GM23248 (cell line): ENCODE data around the gene CHMP3. TPM values are rescaled to one million over a fixed set of nuclear protein-coding genes. Genes with fewer than 3 reads are reported as not detected.

Source experiments
- DNase-seq: peaks from one replicate; pipeline ENCODE4 v3.0.0-alpha.2; 2015
- H2AFZ ChIP-seq: fragments of 200-600 bp; sonication (generic); 2 replicates; pipeline ENCODE4 v1.6.1; 2016; ENCODE audit warnings: antibody characterized with exemption
- H3F3A ChIP-seq: fragments of 200-600 bp; sonication (generic); 2 replicates; pipeline ENCODE4 v1.6.1; 2016; ENCODE audit warnings: mild to moderate bottlenecking, antibody characterized with exemption, mixed run types; ENCODE audit not compliant: insufficient read depth
- H3K27ac ChIP-seq: fragments of 200-600 bp; sonication (generic); 2 replicates; pipeline ENCODE4 v1.5.1; 2016; ENCODE audit warnings: mild to moderate bottlenecking
- H3K27me3 ChIP-seq: fragments of 200-600 bp; sonication (generic); replicated peaks from 2 replicates; pipeline ENCODE4 v1.6.1; 2016; ENCODE audit warnings: mild to moderate bottlenecking; ENCODE audit not compliant: insufficient read depth
- H3K36me3 ChIP-seq: fragments of 200-600 bp; sonication (generic); 2 replicates; pipeline ENCODE4 v1.6.1; 2016; ENCODE audit warnings: low read depth, mild to moderate bottlenecking
- H3K4me1 ChIP-seq: fragments of 200-600 bp; sonication (generic); 2 replicates; pipeline ENCODE4 v1.6.1; 2016; ENCODE audit warnings: mild to moderate bottlenecking; ENCODE audit not compliant: insufficient read depth
- H3K4me2 ChIP-seq: fragments of 200-600 bp; sonication (generic); one replicate; pipeline ENCODE4 v1.6.1; 2016; ENCODE audit warnings: mild to moderate bottlenecking; ENCODE audit not compliant: unreplicated experiment
- H3K4me3 ChIP-seq: fragments of 200-600 bp; sonication (generic); 2 replicates; pipeline ENCODE4 v1.5.1; 2016; ENCODE audit warnings: mild to moderate bottlenecking
- H3K79me2 ChIP-seq: fragments of 200-600 bp; sonication (generic); 2 replicates; pipeline ENCODE4 v1.6.1; 2016; ENCODE audit warnings: mild to moderate bottlenecking; ENCODE audit not compliant: insufficient read depth
- H3K9ac ChIP-seq: fragments of 200-600 bp; sonication (generic); 2 replicates; pipeline ENCODE4 v1.6.1; 2016; ENCODE audit warnings: mild to moderate bottlenecking
- H3K9me2 ChIP-seq: fragments of 200-600 bp; sonication (generic); 2 replicates; pipeline ENCODE4 v1.6.1; 2016; ENCODE audit warnings: mixed run types, mild to moderate bottlenecking, moderate library complexity; ENCODE audit not compliant: insufficient read depth
- H3K9me3 ChIP-seq: fragments of 200-600 bp; sonication (generic); one replicate; pipeline ENCODE4 v1.6.1; 2017; ENCODE audit warnings: low read depth
- H4K20me1 ChIP-seq: fragments of 200-600 bp; sonication (generic); 2 replicates; pipeline ENCODE4 v1.6.0; 2016; ENCODE audit not compliant: insufficient read depth
- EZH2 ChIP-seq: fragments of 200-600 bp; sonication (generic); IDR thresholded peaks from 2 replicates; pipeline ENCODE4 v1.6.1; 2018; ENCODE audit warnings: antibody characterized with exemption, mild to moderate bottlenecking; ENCODE audit not compliant: insufficient read depth, poor library complexity, severe bottlenecking
- EZH2phosphoT487 ChIP-seq: fragments of 200-600 bp; sonication (generic); IDR thresholded peaks from 2 replicates; pipeline ENCODE4 v1.6.1; 2018; ENCODE audit warnings: antibody characterized with exemption, moderate library complexity, mild to moderate bottlenecking, low read depth; ENCODE audit not compliant: insufficient read depth
- WGBS, 2 experiments: methylation state at CpG; one replicate each; pipeline ENCODE4 v1.1.6; 2015 to 2017; ENCODE audit warnings: low lambda C conversion rate in 2 of 2, low coverage in 1 of 2; ENCODE audit errors: missing lambda C conversion rate in 2 of 2; 5-methylcytosine and 5-hydroxymethylcytosine counted together
- in situ Hi-C: fragments of 300-500 bp; cut with MboI; formaldehyde crosslinking; loops from 2 replicates; pipeline ENCODE4 v1.15.0; 2020
- polyA plus RNA-seq: library from polyadenylated mRNA; unstranded; fragments of >200 nt; fragmentation: Nextera tagmentation; extraction: Ambion mirVana; gene quantifications from 2 replicates; pipeline ENCODE4 v1.2.1, GENCODE V29; 2016
- total RNA-seq: library from RNA; depleted of rRNA; stranded (reverse); fragments of >200 nt; shearing (Covaris generic); gene quantifications from 2 replicates; pipeline ENCODE4 v1.2.3, GENCODE V29; 2014

CHMP3 gene
- total and polyA plus RNA-seq, 2 experiments from 2014 or later = 74.5 to 81.2 TPM

GRCh38 chr2:86510436-86510933 lies 52.8 kb downstream of the CHMP3 start:
- in situ Hi-C loops = no loop called here
- Histone ChIP-seq H3K4me1 (no peaks in the 10 kb centered on the region), H4K20me1 (0 out of 2 replicates have a peak, but pooled peaks cover 4% of the 10 kb centered on the region), H3K79me2 (0 out of 2 replicates have a peak, but pooled peaks cover 5% of the 10 kb centered on the region), H3K36me3 (no peaks in the 10 kb centered on the region; the same call in 1 of the 2 replicates), H3K27ac (no peak overlapping the region), H3K27me3 (no peaks in the 10 kb centered on the region), H2AFZ (no peak overlapping the region), H3K9me3 (no peaks in the 10 kb centered on the region), H3K9me2 (no peaks in the 10 kb centered on the region), H3F3A (no peaks in the 10 kb centered on the region), H3K4me2 (no peak overlapping the region), H3K9ac (no peak overlapping the region), H3K4me3 (no peak overlapping the region)
- no peak for DNase-seq
- 96 to 100% methylated on average over 4 of the region's 4 CpGs for WGBS, 2 experiments
- TF ChIP-seq EZH2 = no peak
- TF ChIP-seq EZH2phosphoT487 = no peak

GRCh38 chr2:86507600-86507999 lies 55.6 kb downstream of the CHMP3 start:
- TF ChIP-seq EZH2 (no peak), EZH2phosphoT487 (no peak)
- 88 to 90% methylated on average over 7 of the region's 7 CpGs for WGBS, 2 experiments

GRCh38 chr2:86500325-86501083 lies 62.7 kb downstream of the CHMP3 start:
- no peak overlapping the region for H3K27ac ChIP-seq

More at GRCh38 chr2:86507600-86507999, 55.6 kb downstream of the CHMP3 start:
- Histone ChIP-seq H3K4me2 (no peak overlapping the region), H3K9me3 (no peaks in the 10 kb centered on the region), H3K79me2 (0 out of 2 replicates have a peak, but pooled peaks cover 5% of the 10 kb centered on the region), H3K9me2 (no peaks in the 10 kb centered on the region), H3K36me3 (peaks cover 5% of the 10 kb centered on the region; the same call in 1 of the 2 replicates), H3K4me3 (no peak overlapping the region), H3F3A (no peaks in the 10 kb centered on the region), H2AFZ (no peak overlapping the region), H3K27me3 (no peaks in the 10 kb centered on the region), H3K4me1 (no peaks in the 10 kb centered on the region), H4K20me1 (0 out of 2 replicates have a peak, but pooled peaks cover 4% of the 10 kb centered on the region), H3K9ac (no peak overlapping the region), H3K27ac (no peak overlapping the region)
- no peak for DNase-seq
- in situ Hi-C loops = no loop called here

GRCh38 chr2:86499326-86499725 lies 63.9 kb downstream of the CHMP3 start:
- H3K4me1 ChIP-seq = no peaks in the 10 kb centered on the region
- peaks cover 47% of the 10 kb centered on the region for H3K36me3 ChIP-seq
- H3K9me3 ChIP-seq = no peaks in the 10 kb centered on the region
- no peak overlapping the region for H2AFZ ChIP-seq
- no peak overlapping the region for H3K4me3 ChIP-seq
- no peak overlapping the region for H3K9ac ChIP-seq
- H3K9me2 ChIP-seq = no peaks in the 10 kb centered on the region
- peaks cover 5% of the 10 kb centered on the region; the same call in 1 of the 2 replicates for H3F3A ChIP-seq
- H3K4me2 ChIP-seq = no peak overlapping the region
- H3K27me3 ChIP-seq = no peaks in the 10 kb centered on the region
- H3K27ac ChIP-seq = no peak overlapping the region
- in situ Hi-C loops = no loop called here
- no peaks in the 10 kb centered on the region for H4K20me1 ChIP-seq
- 86 to 87% methylated on average over 6 of the region's 6 CpGs for WGBS, 2 experiments
- no peak for TF ChIP-seq EZH2phosphoT487
- no peak for TF ChIP-seq EZH2
- H3K79me2 ChIP-seq = peaks cover 29% of the 10 kb centered on the region
- DNase-seq = no peak

More at GRCh38 chr2:86500325-86501083, 62.7 kb downstream of the CHMP3 start:
- in situ Hi-C loops = no loop called here
- 94 to 97% methylated on average over 2 of the region's 2 CpGs for WGBS, 2 experiments
- Histone ChIP-seq H3K4me2 (no peak overlapping the region), H3K36me3 (peaks cover 49% of the 10 kb centered on the region), H3K4me1 (no peaks in the 10 kb centered on the region), H3K79me2 (peaks cover 21% of the 10 kb centered on the region), H3K9me2 (no peaks in the 10 kb centered on the region), H3K27me3 (no peaks in the 10 kb centered on the region), H3K9me3 (no peaks in the 10 kb centered on the region), H3K4me3 (no peak overlapping the region), H3K9ac (no peak overlapping the region), H3F3A (peaks cover 5% of the 10 kb centered on the region; the same call in 1 of the 2 replicates), H4K20me1 (no peaks in the 10 kb centered on the region), H2AFZ (no peak overlapping the region)
- no peak for TF ChIP-seq EZH2phosphoT487
- TF ChIP-seq EZH2 = no peak
- no peak for DNase-seq
